ENCODE data around the gene SMCO1.

GRCh38 chr3:196514350-196514716 lies 813 bp downstream of the SMCO1 start:
- TF ChIP-seq SUZ12 (IDR thresholded peaks at IDR 0.05; ENCODE audit: extremely low read depth, insufficient read depth, insufficient read length) (no peak), ZNF274 (IDR thresholded peaks at IDR 0.05; ENCODE audit: low read depth, low read length) (no peak), YY1 (IDR thresholded peaks at IDR 0.05; ENCODE audit: insufficient read depth, insufficient read length) (no peak)
